Measurements from ENCODE around the gene AP4E1. TPM values are rescaled to one million over a fixed set of nuclear protein-coding genes. Genes with fewer than 3 reads are reported as not detected.

Gene AP4E1
- total RNA-seq, 1 experiment from 2014 or later = 10.1 TPM

DNA sequence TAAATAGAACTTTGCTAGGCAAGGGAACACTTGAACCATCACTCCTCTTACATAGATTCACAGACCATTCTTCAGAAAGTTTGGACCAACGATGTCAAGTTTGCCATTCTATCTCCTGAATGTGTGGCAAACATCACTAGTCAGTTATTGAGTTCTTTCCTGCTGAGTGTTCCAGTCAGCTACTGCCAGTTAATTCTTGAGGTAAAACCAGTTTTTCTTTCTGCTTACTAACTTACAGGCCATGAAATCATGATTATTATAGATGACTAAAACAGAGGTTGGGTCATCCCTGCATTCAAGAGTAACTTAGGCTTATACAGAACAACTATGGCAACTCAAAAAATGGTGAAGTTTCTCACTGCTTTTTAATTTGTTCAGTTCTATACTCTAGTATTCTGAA is 88.2 kb downstream of the AP4E1 start:
- Histone ChIP-seq H3K27ac (ENCODE audit: low read depth, low read length) (no peak overlapping the region), H3K4me3 (replicated peaks in 1 of 2; ENCODE audit: low read depth in 1 of 2, low read length in 2 of 2) (no peak overlapping the region), H3K9me3 (ENCODE audit: control insufficient read depth in 1 of 2, insufficient read depth in 1 of 2, low read depth in 1 of 2, low read length in 2 of 2) (no peaks in the 10 kb centered on the region), H3K4me2 (ENCODE audit: low read length) (no peak overlapping the region), H2AFZ (ENCODE audit: low read depth, low read length, poor library complexity, severe bottlenecking) (no peak overlapping the region), H4K20me1 (ENCODE audit: insufficient read depth) (no peaks in the 10 kb centered on the region), H3K9me2 (ENCODE audit: insufficient read depth) (no peaks in the 10 kb centered on the region), H3K27me3 (ENCODE audit: insufficient read depth, low read length) (no peaks in the 10 kb centered on the region), H3K79me2 (ENCODE audit: insufficient read depth, low read length) (no peaks in the 10 kb centered on the region), H3K9ac (ENCODE audit: low read length) (no peak overlapping the region), H3K36me3 (ENCODE audit: control insufficient read depth in 1 of 2, insufficient read depth in 2 of 2, low read length in 2 of 2) (peaks cover 0 to 2% of the 10 kb centered on the region in 2 experiments; a peak in 1 of 4 replicates), H3K4me1 (ENCODE audit: control insufficient read depth in 1 of 2, insufficient read depth in 2 of 2, low read length in 2 of 2) (no peaks in the 10 kb centered on the region)
- intact Hi-C loops (cut with micrococcal nuclease) = no loop called here
- CTCF ChIA-PET = no interaction called here
- RAD21 ChIA-PET (ENCODE audit: low non-redundant PET in 1 of 2, low total read pairs in 2 of 2, uncharacterized antibody in 2 of 2, unreplicated experiment in 2 of 2) = no interaction called here
- no TSS peak for BruUV-seq (replicated peaks)
- ATAC-seq = no peak
- DNase-seq (ENCODE audit: low read depth, low spot score) = no peak
- no peak for TF ChIP-seq RAD21 (IDR thresholded peaks at IDR 0.05; ENCODE audit: low read depth)
- TF ChIP-seq ELF1 (IDR thresholded peaks at IDR 0.05; ENCODE audit: borderline replicate concordance, low read depth) = no peak
- TF ChIP-seq EGR1 (IDR thresholded peaks at IDR 0.05; ENCODE audit: low read depth) = no peak
- no peak for TF ChIP-seq POLR2AphosphoS5 (IDR thresholded peaks at IDR 0.05; ENCODE audit: low read depth, low read length)
- TF ChIP-seq TCF7L2 (IDR thresholded peaks at IDR 0.05; ENCODE audit: borderline replicate concordance, extremely low read depth, insufficient read depth, insufficient read length) = no peak
- TF ChIP-seq SP1 (IDR thresholded peaks at IDR 0.05; ENCODE audit: low read depth) = no peak
- TF ChIP-seq, protein P1, sequence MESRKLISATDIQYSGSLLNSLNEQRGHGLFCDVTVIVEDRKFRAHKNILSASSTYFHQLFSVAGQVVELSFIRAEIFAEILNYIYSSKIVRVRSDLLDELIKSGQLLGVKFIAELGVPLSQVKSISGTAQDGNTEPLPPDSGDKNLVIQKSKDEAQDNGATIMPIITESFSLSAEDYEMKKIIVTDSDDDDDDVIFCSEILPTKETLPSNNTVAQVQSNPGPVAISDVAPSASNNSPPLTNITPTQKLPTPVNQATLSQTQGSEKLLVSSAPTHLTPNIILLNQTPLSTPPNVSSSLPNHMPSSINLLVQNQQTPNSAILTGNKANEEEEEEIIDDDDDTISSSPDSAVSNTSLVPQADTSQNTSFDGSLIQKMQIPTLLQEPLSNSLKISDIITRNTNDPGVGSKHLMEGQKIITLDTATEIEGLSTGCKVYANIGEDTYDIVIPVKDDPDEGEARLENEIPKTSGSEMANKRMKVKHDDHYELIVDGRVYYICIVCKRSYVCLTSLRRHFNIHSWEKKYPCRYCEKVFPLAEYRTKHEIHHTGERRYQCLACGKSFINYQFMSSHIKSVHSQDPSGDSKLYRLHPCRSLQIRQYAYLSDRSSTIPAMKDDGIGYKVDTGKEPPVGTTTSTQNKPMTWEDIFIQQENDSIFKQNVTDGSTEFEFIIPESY (IDR thresholded peaks at IDR 0.05; ENCODE audit: extremely low read depth, insufficient replicate concordance, low read length) = no peak
- TF ChIP-seq, protein P2, sequence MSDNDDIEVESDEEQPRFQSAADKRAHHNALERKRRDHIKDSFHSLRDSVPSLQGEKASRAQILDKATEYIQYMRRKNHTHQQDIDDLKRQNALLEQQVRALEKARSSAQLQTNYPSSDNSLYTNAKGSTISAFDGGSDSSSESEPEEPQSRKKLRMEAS (IDR thresholded peaks at IDR 0.05) = no peak
- POLR2A ChIA-PET = no interaction called here
